Endothelial cell of umbilical vein (primary cell): Measurements from ENCODE around the gene NRCAM. TPM values are rescaled to one million over a fixed set of nuclear protein-coding genes. Genes with fewer than 3 reads are reported as not detected.

Experiments
- BruUV-seq: library from RNA; stranded (reverse); fragments of 400-500 nt; replicated peaks from 2 replicates; lab custom pipeline; 2021; lab: Mats Ljungman, UMichigan
- CTCF ChIA-PET: fragments of 300-600, 350-600 bp; sonication (Branson Sonifier 250); formaldehyde crosslinking; loops from one replicate; lab custom pipeline; 2021; ENCODE audit warnings: antibody characterized with exemption, inconsistent platforms; lab: Charles Lee
- POLR2A ChIA-PET: fragments of 300-600, 350-600 bp; sonication (Branson Sonifier 250); formaldehyde crosslinking; loops from one replicate; lab custom pipeline; 2021; ENCODE audit warnings: antibody characterized with exemption, inconsistent platforms; lab: Charles Lee
- DNase-seq: peaks from one replicate; pipeline ENCODE4 v3.0.0-alpha.2; 2011; ENCODE audit warnings: low read depth, low spot score
- FAIRE-seq: peaks from 2 replicates; lab custom pipeline; 2011; peaks lifted over from hg19 to GRCh38; lab: Jason Lieb, UNC
- H2AFZ ChIP-seq: 2 replicates; pipeline ENCODE4 v1.6.0; 2012; ENCODE audit warnings: low read depth, low read length, control low read depth, inconsistent platforms
- H3K27ac ChIP-seq: 2 replicates; pipeline ENCODE4 v1.5.1; 2011; ENCODE audit warnings: low read depth, mild to moderate bottlenecking, control low read depth, low read length, moderate library complexity; ENCODE audit not compliant: insufficient read depth
- H3K27me3 ChIP-seq, 2 experiments: 2 replicates each; pipeline versions ENCODE4 v1.6.0 to v1.6.1; 2011; ENCODE audit warnings: low read length in 2 of 2, mixed read lengths in 1 of 2; ENCODE audit not compliant: control insufficient read depth in 2 of 2, insufficient read depth in 2 of 2
- H3K36me3 ChIP-seq, 2 experiments: 2 replicates in 1 of 2; 3 replicates in 1 of 2; pipeline ENCODE4 v1.5.1; 2011; ENCODE audit warnings: low read length in 2 of 2, mild to moderate bottlenecking in 1 of 2, moderate library complexity in 1 of 2; ENCODE audit not compliant: control insufficient read depth in 2 of 2, insufficient read depth in 2 of 2; ENCODE audit errors: extremely low read depth in 1 of 2
- H3K4me1 ChIP-seq: 3 replicates; pipeline ENCODE4 v1.5.1; 2011; ENCODE audit warnings: mild to moderate bottlenecking, low read length; ENCODE audit not compliant: control insufficient read depth, insufficient read depth; ENCODE audit errors: extremely low read depth
- H3K4me2 ChIP-seq: 2 replicates; pipeline ENCODE4 v1.6.1; 2011; ENCODE audit warnings: low read length, control low read depth, mixed read lengths; ENCODE audit not compliant: insufficient read depth
- H3K4me3 ChIP-seq, 3 experiments: fragments of 200-600 bp in 1 of 3; sonication (generic), shearing (Covaris generic) in 1 of 3; replicated peaks in 1 of 3; 2 replicates each; pipeline ENCODE4 v1.5.1; 2011 to 2016; ENCODE audit warnings: control low read depth in 3 of 3, low read length in 3 of 3, mild to moderate bottlenecking in 2 of 3, inconsistent platforms in 1 of 3, low read depth in 1 of 3, moderate library complexity in 1 of 3; ENCODE audit not compliant: insufficient read depth in 1 of 3
- H3K79me2 ChIP-seq: 2 replicates; pipeline ENCODE4 v1.6.0; 2012; ENCODE audit warnings: low read length, inconsistent platforms; ENCODE audit not compliant: control insufficient read depth, insufficient read depth
- H3K9ac ChIP-seq: replicated peaks from 2 replicates; pipeline ENCODE3; 2011; ENCODE audit warnings: low read length, control low read depth; ENCODE audit not compliant: insufficient read depth; ENCODE audit errors: extremely low read depth
- H3K9me1 ChIP-seq: replicated peaks from 3 replicates; pipeline ENCODE4 v1.6.0; 2011; ENCODE audit warnings: mild to moderate bottlenecking, low read length; ENCODE audit not compliant: control insufficient read depth, insufficient read depth; ENCODE audit errors: extremely low read depth
- H3K9me3 ChIP-seq: replicated peaks from 2 replicates; pipeline ENCODE4 v1.5.1; 2012; ENCODE audit warnings: low read length, inconsistent platforms; ENCODE audit not compliant: control insufficient read depth, insufficient read depth
- H4K20me1 ChIP-seq: replicated peaks from 2 replicates; pipeline ENCODE3; 2011; ENCODE audit warnings: mild to moderate bottlenecking, low read length; ENCODE audit not compliant: control insufficient read depth, insufficient read depth; ENCODE audit errors: extremely low read depth
- CTCF ChIP-seq, 2 donors: IDR thresholded peaks; 1 replicate in 1 of 2; 2 replicates in 1 of 2; pipeline ENCODE4 v1.5.1; 2011; ENCODE audit warnings: low read length in 2 of 2, mild to moderate bottlenecking in 2 of 2, moderate library complexity in 2 of 2, control low read depth in 1 of 2, inconsistent platforms in 1 of 2, low read depth in 1 of 2; ENCODE audit not compliant: insufficient read depth in 1 of 2; ENCODE audit errors: extremely low read depth in 1 of 2
- EZH2 ChIP-seq: IDR thresholded peaks from 2 replicates; pipeline ENCODE4 v1.6.1; 2012; ENCODE audit warnings: borderline replicate concordance, low read depth, mild to moderate bottlenecking, moderate library complexity, low read length, inconsistent platforms; ENCODE audit not compliant: severe bottlenecking
- FOS ChIP-seq: IDR thresholded peaks from 2 replicates; pipeline ENCODE4 v1.6.1; 2011; ENCODE audit warnings: mild to moderate bottlenecking, low read length, moderate library complexity, borderline replicate concordance; ENCODE audit not compliant: insufficient read depth
- GATA2 ChIP-seq: IDR thresholded peaks from 2 replicates; pipeline ENCODE4 v1.7.0; 2011; ENCODE audit warnings: low read depth, mild to moderate bottlenecking, moderate library complexity, mixed read lengths, low read length; ENCODE audit not compliant: insufficient read length, insufficient read depth
- JUN ChIP-seq: IDR thresholded peaks from 2 replicates; pipeline ENCODE4 v1.6.1; 2011; ENCODE audit warnings: borderline replicate concordance, low read depth; ENCODE audit not compliant: insufficient read length, insufficient read depth
- MAX ChIP-seq: IDR thresholded peaks from 2 replicates; pipeline ENCODE4 v1.6.1; 2011; ENCODE audit not compliant: insufficient read depth, insufficient read length
- MYC ChIP-seq: IDR thresholded peaks from one replicate; pipeline ENCODE4 v1.6.1; 2011; ENCODE audit warnings: mild to moderate bottlenecking, low read depth, low read length
- POLR2A ChIP-seq: IDR thresholded peaks from 2 replicates; pipeline ENCODE4 v1.6.1; 2012; ENCODE audit warnings: low read depth, mild to moderate bottlenecking, control low read depth, low read length
- POLR2AphosphoS5 ChIP-seq: IDR thresholded peaks from 2 replicates; pipeline ENCODE4 v1.6.1; 2012; ENCODE audit warnings: low read depth, mild to moderate bottlenecking, control low read depth, low read length, moderate library complexity; ENCODE audit not compliant: insufficient read depth
- dilution Hi-C: fragments of 300-500 bp; cut with MboI; formaldehyde crosslinking; loops from one replicate; pipeline ENCODE4 v1.15.0; 2019; ENCODE audit warnings: low sequenced_read_pairs; ENCODE audit not compliant: extremely low pct_ligation_motif_present
- intact Hi-C: fragments of 100-400 bp; cut with micrococcal nuclease; formaldehyde crosslinking; loops from one replicate; pipeline ENCODE4 v1.10.0; 2022
- polyA plus RNA-seq, 4 experiments: library from polyadenylated mRNA; depleted of rRNA in 3 of 4; stranded (reverse) in 3 of 4; unstranded in 1 of 4; fragments of >200 nt; gene quantifications; 2 replicates each; pipeline versions ENCODE4 v1.2.1 to v1.2.3, GENCODE V29; 2011 to 2012; ENCODE audit warnings: missing spikeins in 1 of 4
- total RNA-seq: library from RNA; stranded (reverse); gene quantifications from 2 replicates; pipeline ENCODE4 v1.2.3, GENCODE V29; 2021

NRCAM gene
- total and polyA plus RNA-seq, 2 donors (not counting 3 experiments of a cell fraction or from before 2014, with no cell fraction given), result 26.0 to 47.6 TPM

- no peaks in the 10 kb centered on the region for H3K79me2 ChIP-seq
- intact Hi-C loops, result no loop called here
- peaks cover 0 to 5% of the 10 kb centered on the region in 2 experiments for H3K36me3 ChIP-seq
- FAIRE-seq (no peak), DNase-seq (no peak)
- no peak overlapping the region for H3K4me2 ChIP-seq
- ChIA-PET CTCF (interaction anchor here (1.0 kb wide), 1 partner anchor 251 kb away, joined by 4 read pairs; no protein-coding TSS in a partner anchor), POLR2A (no interaction called here)
- no peak for TF ChIP-seq MYC
- TF ChIP-seq GATA2, result no peak
- no peak for TF ChIP-seq CTCF (IDR thresholded peaks at IDR 0.05; ENCODE audit: extremely low read depth in 1 of 2, insufficient read depth in 1 of 2, low read depth in 1 of 2, low read length in 2 of 2)
- TF ChIP-seq EZH2, result no peak
- no peak for TF ChIP-seq POLR2A
- no peak for TF ChIP-seq POLR2AphosphoS5
- no peak for TF ChIP-seq FOS
- no peak for TF ChIP-seq MAX
- TF ChIP-seq JUN, result no peak
- no TSS peak for BruUV-seq
- H3K27ac ChIP-seq, result no peak overlapping the region
- dilution Hi-C loops, result no loop called here
- no peak overlapping the region for H3K9ac ChIP-seq
- no peak overlapping the region for H3K4me3 ChIP-seq
- H3K4me1 ChIP-seq, result no peaks in the 10 kb centered on the region
- no peaks in the 10 kb centered on the region for H3K9me1 ChIP-seq
- H3K27me3 ChIP-seq, result no peaks in the 10 kb centered on the region
- no peaks in the 10 kb centered on the region for H3K9me3 ChIP-seq
- no peaks in the 10 kb centered on the region for H4K20me1 ChIP-seq
- H2AFZ ChIP-seq, result no peak overlapping the region
Measured at GRCh38 chr7:108202743-108203142, 253.5 kb downstream of the NRCAM start.
